NCI-H128 (cell line): ENCODE data around the gene PLA2G7.
"Not testable (repeated sequence)": the region's sequence is repeated elsewhere in the genome, so short reads cannot be mapped to it uniquely, and the experiment has no call there.

Experiments used
- DNase-seq: peaks from one replicate; lab custom pipeline; 2025; ENCODE audit not compliant: unreplicated experiment; lab: John Stamatoyannopoulos, UW

Gene PLA2G7

DNA sequence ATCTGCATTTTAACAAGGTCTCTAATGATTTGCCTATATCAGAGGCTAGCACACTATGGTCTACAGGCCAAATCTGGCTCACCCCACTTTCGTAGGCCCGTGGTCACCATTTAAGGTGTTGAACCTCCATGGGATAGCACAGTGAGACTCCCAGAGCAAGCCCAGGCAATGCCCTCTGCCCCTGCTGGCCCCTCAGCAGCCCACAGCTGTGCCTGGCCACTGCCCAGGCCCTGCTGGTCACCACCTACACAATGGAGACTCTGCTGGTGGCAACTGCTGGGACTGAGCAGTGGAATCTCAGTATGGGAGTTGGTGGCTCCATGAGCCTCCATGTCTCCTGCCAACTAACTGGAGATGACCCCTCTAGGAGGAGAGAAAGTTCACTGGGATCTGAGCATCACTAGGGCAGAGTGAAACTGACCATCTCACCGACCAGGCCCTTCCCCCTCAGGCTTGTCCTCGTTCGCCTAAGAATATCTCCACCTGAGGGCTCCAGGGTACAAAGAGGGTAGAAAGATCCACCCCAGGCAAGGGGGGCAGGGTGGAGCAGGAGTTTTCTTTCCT, 13.8 kb upstream of the PLA2G7 start:
- DNase-seq: no peak

DNA sequence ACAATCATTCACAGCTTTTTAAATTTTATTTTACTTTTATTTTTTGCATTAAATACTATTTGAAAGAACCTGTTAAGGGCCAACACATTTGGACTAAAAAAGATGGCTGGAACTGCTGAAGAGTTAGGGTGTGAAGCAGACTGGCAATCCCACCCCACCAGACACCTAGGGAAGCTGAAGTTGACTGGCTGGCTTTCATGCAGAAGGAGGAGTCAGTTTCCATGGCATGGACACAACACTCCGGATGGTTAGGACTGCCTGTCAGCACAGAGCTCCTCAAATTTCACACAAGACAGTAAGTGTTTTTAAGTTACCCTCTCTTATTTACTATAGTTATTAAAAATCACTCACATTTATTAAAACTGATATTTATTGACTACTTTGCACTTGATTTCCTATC, 11.5 kb upstream of the PLA2G7 start, which contains the start of gene ANKRD66:
Gene ANKRD66 (plus strand): TSS at position 238 of the 400 bp plus-strand sequence. CDS start 5,016 bp downstream, outside the sequence.
- DNase-seq: no peak

DNA sequence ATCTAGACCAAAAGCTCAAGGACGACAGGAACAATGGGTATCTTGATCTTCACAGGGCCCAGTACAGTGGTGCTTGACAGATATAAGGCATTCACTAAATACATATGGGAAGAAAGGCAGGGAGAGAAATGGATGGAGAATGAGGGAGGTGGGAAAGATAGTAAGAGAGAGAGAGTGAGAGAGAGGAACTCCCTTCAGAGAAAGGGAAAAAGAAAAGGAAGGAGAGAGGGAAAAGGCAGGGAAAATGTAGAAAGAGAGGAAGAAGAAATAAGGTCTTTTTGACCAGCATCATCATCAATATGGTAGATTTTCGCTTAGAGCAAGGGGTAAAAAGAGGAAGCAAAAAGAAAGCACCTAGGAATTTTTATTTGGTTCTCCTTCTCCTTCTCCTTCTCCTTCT, 10.8 kb upstream of the PLA2G7 start:
- no peak for DNase-seq

DNA sequence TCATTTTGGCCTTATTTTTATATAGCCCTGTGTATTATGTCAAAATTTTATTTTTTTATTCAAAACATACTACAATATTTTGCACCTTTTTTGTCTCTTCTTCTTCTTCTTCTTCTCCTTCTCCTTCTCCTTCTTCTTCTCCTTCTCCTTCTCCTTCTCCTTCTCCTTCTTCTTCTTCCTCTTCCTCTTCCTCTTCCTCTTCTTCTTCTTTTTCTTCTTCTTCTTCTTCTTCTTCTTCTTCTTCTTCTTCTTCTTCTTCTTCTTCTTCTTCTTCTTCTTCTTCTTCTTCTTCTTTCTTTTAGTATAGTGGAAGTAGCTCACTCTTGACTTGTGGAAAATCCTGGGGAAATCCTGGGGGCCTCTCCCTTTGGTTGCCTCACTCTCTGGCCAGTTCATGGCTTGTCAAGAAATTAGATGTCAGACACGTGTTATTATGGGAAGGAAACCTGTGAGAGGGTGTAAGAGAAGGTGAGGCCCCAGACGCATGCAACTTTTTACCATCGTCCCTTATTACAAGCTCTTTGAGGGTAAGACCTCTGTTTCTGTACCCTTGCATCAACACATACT, 9.1 kb upstream of the PLA2G7 start:
- DNase-seq: not testable (repeated sequence)

DNA sequence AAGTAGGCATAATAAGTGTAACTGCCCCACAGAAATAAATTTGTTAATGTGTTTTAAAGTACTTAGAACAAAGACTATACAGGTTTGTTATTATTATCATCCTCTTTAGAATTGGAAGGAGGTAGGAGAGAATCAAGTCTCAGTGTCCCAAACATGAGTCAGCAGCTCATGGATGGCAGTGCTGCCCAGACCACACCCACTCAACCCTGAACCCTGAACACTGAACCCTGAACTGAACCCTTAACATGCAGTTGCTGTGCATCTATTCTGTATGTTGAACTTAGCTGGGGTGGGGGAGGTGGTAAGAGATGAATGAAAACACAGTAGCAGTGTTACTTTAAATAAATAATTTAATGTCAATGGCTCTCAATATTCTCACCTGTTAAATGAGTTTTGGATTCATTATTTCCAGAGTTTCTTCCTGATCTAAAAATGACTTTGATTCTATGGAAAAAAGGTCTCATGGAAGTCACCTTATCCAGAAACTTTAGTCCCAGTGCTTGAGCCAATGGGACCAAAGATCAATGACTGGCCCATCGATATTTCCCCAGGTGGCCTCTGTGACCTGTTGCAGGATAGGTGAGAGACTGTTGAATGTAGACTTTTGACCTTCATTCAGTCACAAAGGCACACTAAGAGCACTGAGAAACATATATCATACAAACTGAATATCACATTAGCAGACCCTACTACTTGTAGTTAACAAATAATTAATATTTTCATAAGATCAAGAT, 8.4 kb upstream of the PLA2G7 start:
- DNase-seq: no peak

DNA sequence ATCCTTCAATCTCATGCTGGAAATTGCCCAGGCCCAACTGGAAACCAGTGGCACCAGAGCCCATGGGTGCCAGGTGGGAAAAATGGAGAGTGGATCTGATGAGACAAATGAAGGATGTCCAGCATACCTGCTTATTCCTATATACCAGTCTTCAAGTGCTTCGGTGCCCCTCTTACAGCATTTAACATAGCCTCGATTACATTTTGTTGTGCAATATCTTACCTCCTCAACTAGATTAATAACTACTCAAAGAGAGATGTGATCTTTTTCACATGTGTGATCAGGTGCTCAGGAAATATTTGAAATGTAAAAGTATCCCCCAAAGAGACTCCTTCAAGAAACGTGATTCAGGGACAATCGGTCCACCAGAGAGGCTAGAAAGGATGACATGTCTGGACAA, 6.7 kb upstream of the PLA2G7 start:
- no peak for DNase-seq

DNA sequence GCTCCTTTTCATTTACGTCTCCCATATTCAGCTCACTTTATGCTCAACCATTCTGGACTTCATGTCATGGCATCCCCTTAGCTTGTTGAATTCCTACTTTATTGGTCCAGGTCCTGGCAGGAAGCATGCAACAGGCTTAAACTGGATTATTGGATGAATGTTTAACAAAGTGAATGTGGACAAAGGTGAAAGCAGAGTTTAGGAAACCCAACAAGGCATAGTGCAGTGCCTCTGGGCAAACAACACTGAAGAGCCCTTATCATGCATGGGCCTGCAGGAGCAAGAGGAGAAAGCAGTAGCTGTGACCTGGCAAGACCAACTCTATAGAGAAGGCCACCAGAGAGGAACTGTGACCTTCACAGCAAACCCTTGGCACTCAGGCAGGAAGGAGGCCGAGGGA, 6.3 kb upstream of the PLA2G7 start:
- no peak for DNase-seq

DNA sequence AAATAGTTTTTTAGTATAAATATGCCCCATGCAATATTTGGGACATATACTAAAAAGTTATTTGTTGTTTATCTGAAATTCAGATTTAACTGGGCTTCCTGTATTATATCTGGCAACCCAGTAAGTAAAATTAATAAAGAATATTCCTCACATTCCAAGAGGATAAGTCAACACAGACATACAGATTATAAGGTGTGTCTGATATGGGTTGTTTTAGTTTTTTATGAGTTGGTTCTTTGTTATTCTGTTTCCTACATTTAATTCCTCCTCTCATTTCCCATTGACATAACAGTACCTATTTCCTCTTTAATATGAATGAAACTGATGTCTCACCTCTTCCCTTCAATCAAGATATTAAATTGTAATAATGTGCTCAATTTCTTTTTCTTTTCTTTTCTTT, 1.7 kb upstream of the PLA2G7 start:
- DNase-seq: no peak

DNA sequence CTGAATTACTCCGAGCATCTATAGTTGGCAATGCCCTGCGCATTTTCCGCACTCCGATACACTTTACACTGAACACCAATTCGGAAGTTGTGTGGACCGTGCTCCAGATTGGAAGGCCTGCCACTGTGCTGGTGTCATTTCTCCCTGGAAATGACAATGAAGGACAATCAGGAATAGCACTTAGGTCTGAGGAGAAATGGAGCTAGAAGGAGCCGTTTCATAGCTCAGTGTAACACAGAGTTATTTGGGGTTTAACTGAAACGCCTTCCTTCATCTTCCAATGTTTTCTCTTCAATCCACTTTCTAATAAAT, 501 bp upstream of the PLA2G7 start:
- DNase-seq: no peak

DNA sequence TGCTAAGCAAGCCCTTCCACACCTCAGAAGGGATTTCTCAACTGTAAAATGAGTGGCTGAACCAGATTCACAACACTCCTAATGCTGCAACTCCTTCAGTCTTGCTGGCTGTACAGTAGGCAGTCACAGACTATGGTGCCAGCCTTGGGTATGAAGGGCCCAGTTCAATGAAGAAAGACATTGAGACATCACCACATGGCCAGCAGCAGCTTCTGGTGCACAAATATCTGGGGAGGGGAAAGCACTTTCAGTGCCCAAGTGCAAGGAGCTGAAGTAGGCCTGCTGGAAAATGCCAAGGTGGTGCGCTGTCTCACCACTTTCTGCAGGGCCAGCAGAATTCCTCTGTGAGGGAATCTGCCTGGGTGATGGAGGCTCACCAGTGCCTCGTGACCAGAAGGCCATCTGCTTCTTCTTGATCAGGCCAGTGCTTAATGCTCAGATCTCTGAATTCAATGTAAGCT, 1.8 kb downstream of the PLA2G7 start:
- no peak for DNase-seq

DNA sequence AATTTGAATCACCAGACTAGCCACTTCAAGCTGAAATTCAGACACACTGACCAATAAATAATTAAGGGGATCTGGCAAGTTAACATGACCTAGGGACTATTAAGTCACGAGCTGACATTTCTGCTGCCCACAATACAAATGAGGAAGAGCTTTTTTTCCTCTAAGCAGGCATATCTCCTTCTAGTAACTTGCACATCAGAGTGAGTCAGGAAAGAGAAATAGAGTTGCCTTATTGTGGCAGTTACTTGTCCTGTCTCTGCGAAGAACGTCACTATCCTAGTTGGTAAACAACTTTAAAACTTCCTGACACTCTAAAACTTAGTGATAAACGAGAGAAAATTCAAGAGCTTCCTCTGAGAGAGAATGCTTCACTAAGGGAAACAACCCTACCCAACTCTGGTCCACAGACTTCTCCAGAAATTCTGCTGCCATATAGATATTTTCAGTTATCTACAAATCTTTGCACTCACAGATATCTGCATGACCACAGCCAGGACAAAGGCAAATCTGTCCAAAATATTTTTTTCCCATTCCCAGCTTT, 4.2 kb downstream of the PLA2G7 start:
- no peak for DNase-seq

DNA sequence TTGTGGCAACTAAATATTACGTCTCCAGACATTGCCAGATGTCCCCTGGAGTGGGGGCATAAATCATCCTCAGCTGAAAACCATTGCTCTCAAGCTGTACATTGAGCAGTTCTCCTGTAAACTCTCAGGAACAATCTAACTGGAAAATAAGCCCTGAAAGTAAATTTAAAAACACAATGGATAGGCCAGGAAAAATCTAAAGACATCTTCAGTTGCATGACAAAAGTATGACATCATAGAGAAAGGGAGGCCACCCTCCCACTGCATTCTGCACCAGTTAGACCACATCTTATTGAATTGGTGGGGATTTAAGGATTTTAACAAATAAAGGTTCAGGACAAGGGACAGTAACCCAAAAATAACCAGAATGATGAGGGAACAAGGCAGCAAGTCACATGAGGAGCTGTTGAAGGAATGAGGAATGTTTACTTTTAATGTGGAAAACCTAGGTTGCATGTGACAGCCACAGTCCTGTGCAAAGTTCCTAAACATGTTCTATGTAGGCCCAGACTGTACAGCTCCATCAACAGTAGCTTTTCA, 5.3 kb downstream of the PLA2G7 start:
- no peak for DNase-seq

DNA sequence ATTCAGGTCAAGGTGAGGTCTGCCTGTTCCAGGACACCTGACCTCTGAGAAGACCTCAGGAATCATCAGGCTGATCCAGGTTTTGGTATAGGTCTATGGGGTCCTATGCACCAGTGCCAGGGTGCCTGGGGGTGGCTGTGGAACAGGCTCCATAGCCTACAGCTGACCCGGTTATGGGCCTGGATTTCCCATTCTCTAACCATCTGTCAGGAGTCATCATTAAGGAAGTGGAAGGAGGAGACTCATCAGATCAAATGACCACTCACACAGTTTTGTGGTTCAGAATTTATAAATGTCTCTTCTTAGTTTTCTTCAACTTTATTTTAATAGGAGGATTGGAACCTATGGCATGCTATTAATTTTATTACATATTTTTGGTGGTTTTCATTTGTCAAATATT, 14.8 kb downstream of the PLA2G7 start:
- DNase-seq: no peak

DNA sequence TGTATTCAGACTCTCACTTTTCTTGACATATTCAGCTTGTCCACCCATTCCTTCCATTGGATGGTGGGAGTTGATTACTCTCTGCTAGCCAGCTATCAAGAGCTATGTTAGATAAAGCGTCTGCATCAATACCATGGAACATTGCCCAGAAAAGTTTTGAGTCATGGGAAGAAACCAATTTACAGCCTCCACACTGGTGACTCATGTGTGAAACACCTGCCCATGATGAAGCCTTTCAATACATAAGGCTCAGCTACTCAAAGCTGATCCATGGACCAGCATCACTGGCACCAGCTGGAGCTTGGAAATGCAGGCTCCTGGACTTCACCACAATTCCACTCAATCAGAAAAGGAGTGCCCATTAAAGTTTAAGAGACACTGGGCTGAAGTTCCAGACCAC, 16.1 kb downstream of the PLA2G7 start:
- no peak for DNase-seq

DNA sequence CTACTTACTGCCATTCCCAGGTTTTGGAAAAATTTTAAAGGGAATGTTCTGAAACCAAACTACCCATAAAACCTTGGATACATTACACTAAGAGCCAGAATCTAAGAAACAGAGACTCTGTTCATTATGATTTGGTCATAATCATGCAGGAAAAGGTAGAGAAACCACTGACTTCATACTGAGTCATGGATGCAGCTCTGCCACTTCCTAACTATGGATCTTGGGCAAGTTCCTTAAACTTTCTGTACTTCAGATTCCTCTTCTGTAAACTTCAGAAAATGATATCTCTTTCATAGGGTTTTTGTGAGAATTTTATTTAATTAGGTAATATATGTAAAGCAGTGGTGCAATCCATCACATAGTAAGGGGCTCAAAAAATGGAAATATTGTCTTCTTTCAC, 20.0 kb downstream of the PLA2G7 start:
- DNase-seq: no peak

DNA sequence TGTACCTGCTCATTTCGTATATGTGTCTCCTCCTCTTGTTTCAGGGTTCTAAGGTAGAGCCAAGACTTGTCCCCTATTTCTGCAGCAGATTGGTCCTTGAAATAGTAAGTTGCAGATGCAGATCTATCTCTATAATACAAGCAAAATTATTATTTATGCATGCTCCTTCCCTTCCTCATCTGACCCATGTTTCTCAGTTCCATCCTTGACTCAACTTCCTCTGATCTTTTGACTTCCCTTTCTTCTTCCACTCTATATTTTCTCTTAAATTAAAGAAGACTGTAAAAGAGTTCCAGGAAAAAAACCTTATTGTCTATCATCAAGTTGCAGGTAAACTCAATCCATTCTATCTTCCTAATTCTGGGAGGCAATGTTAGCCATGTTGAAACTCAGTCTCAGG, 23.7 kb downstream of the PLA2G7 start:
- DNase-seq: no peak

DNA sequence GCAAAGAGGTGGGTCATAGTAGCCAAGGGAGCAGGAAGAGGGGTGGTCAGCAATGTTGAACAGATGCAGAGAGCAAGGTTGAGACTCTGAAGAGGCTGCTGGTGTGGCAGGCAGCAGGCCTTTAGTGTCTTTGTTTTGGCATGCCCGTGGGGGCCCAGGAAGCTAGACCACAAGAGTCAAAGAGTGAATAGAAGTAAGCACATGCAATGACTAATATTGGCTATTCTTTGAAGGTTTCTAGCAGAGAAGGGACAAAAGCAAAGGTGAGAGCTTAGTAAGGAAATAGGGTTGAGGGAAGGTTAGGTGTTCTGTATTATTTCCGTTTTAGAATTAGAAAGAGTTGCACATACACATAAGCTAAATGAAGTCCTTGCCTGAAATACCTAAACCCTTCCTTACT, 28.7 kb downstream of the PLA2G7 start:
- DNase-seq: no peak

DNA sequence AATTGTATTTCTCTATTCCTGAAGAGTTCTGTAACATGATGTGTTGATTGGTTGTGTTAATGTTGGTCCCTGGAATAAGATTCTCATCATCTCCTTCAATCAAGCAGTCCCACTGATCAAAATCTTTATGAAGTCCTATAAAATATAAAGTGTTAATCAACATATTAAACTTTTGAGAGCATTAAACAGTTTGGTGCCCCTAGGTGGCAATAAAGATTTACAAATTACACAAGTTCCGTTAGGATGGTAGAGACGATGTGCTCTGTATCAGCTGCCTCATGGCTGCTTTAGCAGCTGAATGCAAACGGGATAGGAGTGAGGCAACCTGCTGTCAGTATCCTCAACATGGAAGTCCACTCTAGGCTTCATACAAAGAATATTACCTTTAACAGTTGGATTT, 30.6 kb downstream of the PLA2G7 start:
- DNase-seq: no peak

DNA sequence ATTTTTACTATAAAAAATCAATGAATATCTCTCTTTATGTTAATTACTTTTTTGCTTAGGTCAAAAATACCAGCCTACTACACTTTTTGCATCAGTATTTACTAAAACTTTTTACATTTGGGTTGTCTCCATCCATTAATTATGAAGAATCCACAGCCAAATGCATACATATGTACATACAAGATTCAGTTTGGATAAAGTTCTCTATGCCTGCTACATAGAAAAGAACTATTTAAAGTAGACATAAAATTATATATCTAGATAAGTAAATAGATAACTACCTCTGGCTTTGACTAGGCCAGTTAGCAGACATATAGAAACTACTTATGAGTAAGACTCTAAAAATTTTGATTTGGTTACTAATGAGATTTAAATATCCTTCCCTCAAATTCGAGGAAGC, 35.2 kb downstream of the PLA2G7 start:
- no peak for DNase-seq

DNA sequence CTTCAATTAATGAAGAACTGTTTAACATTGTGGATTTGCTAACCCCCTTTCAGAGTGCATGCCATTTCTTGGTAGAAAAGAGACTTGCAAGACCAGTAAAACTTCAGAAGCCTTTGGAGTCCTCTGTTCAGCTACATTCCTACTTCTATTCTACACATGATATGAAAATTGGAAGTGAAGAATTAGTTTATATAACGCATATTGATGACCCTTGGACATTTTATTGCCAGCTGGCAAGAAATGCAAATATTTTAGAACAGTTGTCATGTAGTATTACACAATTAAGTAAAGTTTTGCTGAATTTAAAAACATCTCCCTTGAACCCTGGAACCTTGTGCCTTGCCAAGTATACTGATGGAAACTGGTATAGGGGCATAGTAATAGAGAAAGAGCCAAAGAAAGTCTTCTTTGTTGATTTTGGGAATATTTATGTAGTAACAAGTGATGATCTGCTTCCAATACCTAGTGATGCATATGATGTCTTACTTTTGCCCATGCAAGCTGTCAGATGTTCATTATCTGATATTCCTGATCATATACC, 44.2 kb downstream of the PLA2G7 start:
- no peak for DNase-seq

DNA sequence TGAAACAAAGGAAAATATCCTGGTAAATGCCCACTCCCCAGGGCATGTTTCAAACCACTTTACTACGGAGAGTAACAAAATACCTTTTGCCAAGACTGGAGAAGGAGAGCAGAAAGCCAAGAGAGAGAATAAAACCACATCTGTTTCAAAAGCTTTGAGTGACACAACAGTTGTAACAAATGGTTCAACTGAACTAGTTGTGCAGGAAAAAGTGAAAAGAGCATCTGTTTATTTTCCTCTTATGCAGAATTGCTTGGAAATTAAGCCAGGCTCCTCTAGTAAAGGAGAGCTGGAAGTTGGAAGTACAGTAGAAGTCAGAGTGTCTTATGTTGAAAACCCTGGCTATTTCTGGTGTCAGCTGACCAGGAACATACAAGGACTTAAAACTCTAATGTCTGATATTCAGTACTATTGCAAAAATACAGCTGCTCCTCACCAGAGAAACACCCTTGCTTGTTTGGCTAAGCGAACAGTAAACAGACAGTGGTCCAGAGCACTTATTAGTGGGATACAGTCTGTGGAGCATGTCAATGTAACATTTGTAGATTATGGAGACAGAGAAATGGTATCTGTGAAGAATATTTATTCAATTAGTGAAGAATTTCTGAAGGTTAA, 44.9 kb downstream of the PLA2G7 start:
- no peak for DNase-seq
